ENCODE results near the gene GLT8D1.

GRCh38 chr3:52685709-52686691 lies 19.6 kb downstream of the GLT8D1 start, which contains the start of the genes GNL3 and PBRM1:
- TF ChIP-seq CTCF (IDR thresholded peaks at IDR 0.05) (no peak), POLR2A (IDR thresholded peaks at IDR 0.05) (peak; percentile 39 to 60), EP300 (IDR thresholded peaks at IDR 0.05) (peak in 1 of 4 donors; percentile 84)
